Measurements from ENCODE around the gene IRF8.
"Not testable (repeated sequence)": the region's sequence is repeated elsewhere in the genome, so short reads cannot be mapped to it uniquely, and the experiment has no call there.

Gene IRF8

DNA sequence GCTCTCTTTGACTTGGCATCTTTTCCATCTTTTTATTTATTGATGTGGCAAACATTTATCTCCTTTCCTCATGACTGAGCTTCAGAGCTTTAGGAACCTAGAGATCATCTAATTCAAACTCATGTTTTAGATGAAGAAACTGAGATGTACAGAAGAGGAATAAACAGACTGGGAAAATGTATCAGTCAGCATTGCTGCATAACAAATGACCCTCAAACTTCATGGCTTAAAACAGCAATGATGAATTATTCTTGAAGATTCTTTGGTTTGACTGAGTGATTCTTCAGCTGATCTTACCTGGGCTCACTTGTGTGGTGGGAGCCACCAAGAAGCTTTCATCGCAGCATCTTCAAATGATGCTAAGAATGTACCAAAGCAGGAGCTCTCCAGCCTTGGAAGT is 44.0 kb upstream of the IRF8 start:
- DNase-seq (ENCODE audit: low spot score), result no peak
- ChIA-PET POLR2A (ENCODE audit: low non-redundant PET) (no interaction called here), CTCF (no interaction called here)
- TF ChIP-seq, protein P1, sequence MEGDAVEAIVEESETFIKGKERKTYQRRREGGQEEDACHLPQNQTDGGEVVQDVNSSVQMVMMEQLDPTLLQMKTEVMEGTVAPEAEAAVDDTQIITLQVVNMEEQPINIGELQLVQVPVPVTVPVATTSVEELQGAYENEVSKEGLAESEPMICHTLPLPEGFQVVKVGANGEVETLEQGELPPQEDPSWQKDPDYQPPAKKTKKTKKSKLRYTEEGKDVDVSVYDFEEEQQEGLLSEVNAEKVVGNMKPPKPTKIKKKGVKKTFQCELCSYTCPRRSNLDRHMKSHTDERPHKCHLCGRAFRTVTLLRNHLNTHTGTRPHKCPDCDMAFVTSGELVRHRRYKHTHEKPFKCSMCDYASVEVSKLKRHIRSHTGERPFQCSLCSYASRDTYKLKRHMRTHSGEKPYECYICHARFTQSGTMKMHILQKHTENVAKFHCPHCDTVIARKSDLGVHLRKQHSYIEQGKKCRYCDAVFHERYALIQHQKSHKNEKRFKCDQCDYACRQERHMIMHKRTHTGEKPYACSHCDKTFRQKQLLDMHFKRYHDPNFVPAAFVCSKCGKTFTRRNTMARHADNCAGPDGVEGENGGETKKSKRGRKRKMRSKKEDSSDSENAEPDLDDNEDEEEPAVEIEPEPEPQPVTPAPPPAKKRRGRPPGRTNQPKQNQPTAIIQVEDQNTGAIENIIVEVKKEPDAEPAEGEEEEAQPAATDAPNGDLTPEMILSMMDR (conservative IDR thresholded peaks at IDR 0.05; ENCODE audit: low read depth), result no peak
- H3K27ac ChIP-seq, result no peak overlapping the region

DNA sequence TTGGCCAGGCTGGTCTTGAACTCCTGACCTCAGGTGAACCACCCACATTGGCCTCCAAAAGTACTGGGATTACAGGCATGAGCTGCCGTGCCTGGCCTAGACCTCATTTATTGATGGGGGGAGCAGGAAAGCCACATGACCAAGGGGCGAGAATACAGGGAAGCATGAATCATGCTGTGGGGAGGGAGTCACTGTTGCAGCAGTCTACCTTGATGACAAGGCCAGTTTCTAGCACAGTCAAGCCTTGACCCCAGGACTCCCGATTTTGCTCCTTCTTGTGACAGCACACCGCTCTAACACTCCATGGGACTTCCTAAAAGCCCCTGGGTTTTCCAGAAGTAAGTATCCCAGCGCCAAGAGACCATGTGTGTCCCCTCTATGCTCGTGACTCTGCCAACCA is 42.9 kb upstream of the IRF8 start:
- CTCF ChIA-PET, result interaction anchor here (0.6 kb wide), 1 partner anchor 248 kb away, joined by 3 read pairs; no protein-coding TSS in a partner anchor
- no peak overlapping the region for H3K27ac ChIP-seq
- POLR2A ChIA-PET (ENCODE audit: low non-redundant PET), result no interaction called here
- DNase-seq (ENCODE audit: low spot score), result no peak
- TF ChIP-seq, protein P1 (conservative IDR thresholded peaks at IDR 0.05; ENCODE audit: low read depth), result no peak

DNA sequence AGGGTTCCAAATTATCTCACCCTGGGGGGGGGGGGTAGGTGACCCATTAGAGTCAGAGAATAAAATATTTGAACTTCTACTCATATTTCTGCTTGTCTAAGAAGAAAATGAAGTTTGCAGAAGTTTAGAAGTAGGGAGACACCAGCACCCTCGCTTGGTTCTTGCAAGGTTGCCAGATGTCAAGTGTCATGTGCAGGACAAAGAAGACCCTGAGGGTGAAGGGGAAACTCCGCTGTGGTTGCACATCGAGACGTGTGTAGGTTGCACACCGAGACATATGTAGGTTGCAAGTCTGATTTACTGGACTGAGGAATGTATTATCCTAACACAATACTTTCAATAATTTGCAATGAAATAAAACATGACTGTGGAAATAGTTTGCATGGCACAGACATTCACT is 42.4 kb upstream of the IRF8 start:
- ChIA-PET POLR2A (ENCODE audit: low non-redundant PET) (no interaction called here), CTCF (no interaction called here)
- no peak overlapping the region for H3K27ac ChIP-seq
- TF ChIP-seq, protein P1 (conservative IDR thresholded peaks at IDR 0.05; ENCODE audit: low read depth), result no peak
- no peak for DNase-seq (ENCODE audit: low spot score)

DNA sequence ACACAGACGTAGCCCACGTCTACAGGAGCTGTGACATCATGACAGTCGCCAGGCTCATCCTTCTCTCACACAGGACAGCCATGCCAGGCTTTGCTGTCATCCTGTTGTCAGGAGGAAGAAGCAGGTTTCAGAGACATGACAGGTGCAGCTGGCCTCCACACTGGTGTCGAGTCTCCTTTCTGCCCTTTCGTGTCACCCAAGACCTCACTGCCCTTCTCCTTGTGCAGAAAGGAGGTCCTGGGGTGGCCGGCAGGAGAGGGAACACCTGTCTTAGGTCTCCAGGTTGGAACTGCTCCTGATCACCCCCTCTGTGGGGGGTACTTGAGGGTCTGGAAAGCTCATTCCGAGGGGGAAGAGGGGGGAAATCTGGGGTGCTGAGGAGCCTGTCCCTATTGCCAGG is 41.6 kb upstream of the IRF8 start:
- ChIA-PET CTCF (no interaction called here), POLR2A (ENCODE audit: low non-redundant PET) (no interaction called here)
- H3K27ac ChIP-seq, result no peak overlapping the region
- no peak for DNase-seq (ENCODE audit: low spot score)
- TF ChIP-seq, protein P1 (conservative IDR thresholded peaks at IDR 0.05; ENCODE audit: low read depth), result no peak

DNA sequence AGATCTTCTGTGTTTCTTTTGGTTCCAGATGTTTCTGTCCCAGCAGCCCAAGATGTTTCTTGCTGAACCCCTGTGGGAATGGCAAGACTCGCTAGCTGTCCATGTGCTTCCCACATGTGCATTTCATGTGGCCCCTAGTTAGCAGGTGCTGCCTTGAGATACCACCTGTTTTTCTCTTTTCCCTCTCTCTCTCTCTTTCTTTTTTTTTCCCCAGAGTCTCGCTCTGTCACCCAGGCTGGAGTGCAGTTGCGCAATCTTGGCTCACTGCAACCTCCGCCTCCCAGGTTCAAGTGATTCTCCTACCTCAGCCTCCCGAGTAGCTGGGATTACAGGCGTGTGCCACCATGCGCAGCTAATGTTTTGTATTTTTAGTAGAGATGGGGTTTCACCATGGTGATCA is 40.4 kb upstream of the IRF8 start:
- POLR2A ChIA-PET (ENCODE audit: low non-redundant PET); CTCF ChIA-PET; H3K27ac ChIP-seq; DNase-seq (ENCODE audit: low spot score): not testable (repeated sequence)

DNA sequence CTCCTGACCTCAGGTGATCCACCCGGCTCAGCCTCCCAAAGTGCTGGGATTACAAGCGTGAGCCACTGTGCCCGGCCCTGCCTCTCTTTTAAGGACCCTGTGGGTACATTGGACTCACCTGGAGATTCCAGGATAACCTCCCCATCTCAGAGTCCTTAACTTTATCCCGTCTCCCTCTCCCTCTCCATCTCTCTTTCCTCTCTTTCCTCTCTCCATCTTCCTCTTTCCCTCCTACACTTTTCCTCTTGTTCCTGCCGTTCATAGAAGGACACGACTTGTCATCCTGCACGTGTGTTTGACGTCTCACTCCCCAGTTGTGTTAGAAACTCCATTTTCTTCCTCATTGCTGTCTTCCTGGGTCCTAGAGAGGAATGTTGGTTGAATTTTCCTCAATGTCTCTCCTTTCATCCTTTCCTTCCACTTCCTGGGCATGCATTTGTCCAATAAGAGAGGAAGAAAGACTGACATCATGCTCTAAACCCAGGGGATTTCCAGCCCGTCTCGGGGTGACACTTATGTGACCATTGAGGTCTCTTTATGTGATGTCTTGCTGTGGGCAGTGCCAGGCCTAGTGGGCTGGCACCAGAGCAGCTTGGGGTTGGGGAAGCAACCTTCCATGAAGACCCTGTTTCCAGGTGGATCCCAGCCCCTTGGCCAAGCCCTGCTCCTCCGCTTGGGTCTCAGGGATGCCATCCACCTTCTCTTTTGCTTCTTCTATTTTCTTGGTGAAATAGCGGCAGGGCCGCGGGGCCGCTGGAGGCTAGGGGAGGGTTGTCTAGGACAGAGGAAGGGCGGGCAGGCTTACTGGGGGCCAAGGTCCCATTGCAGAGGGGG is 39.8 kb upstream of the IRF8 start:
- CTCF ChIA-PET, result no interaction called here
- POLR2A ChIA-PET (ENCODE audit: low non-redundant PET), result no interaction called here
- DNase-seq (ENCODE audit: low spot score), result no peak
- TF ChIP-seq, protein P1 (conservative IDR thresholded peaks at IDR 0.05; ENCODE audit: low read depth), result no peak
- no peak overlapping the region for H3K27ac ChIP-seq

DNA sequence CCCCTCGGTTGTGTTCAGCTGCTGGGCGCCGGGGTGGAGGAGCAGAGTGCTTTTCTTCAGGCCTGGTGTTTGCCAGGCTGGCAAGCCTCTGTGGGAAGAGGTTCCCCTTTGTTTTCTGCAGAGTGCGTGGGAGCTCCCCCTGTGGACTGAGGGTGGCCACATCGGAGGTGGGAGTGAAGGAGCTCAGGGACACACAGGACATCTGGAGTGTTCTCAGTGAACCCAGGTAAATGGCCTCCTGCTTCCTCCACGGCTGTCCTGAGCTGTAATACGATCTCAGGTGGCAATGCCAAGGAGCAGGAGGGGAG is 39.2 kb upstream of the IRF8 start:
- POLR2A ChIA-PET (ENCODE audit: low non-redundant PET), result no interaction called here
- CTCF ChIA-PET, result interaction anchor here (0.6 kb wide), 1 partner anchor 1846 kb away, joined by 3 read pairs; no protein-coding TSS in a partner anchor
- TF ChIP-seq, protein P1 (conservative IDR thresholded peaks at IDR 0.05; ENCODE audit: low read depth), result no peak
- no peak for DNase-seq (ENCODE audit: low spot score)
- no peak overlapping the region for H3K27ac ChIP-seq
